GM18867 (cell line): ENCODE data around the gene CCL3.
"Not testable (repeated sequence)": the region's sequence is repeated elsewhere in the genome, so short reads cannot be mapped to it uniquely, and the experiment has no call there.

Experiments used
- ATAC-seq: cut with Tn5 transposase; IDR thresholded peaks from one replicate; pipeline ENCODE4 v1.9.1; 2021; ENCODE audit warnings: mild to moderate bottlenecking, moderate library complexity; ENCODE audit not compliant: unreplicated experiment

Gene CCL3

GRCh38 chr17:36088670-36089338 lies 1.1 kb downstream of the CCL3 start:
- ATAC-seq: no peak

GRCh38 chr17:36087897-36088572 lies 1.9 kb downstream of the CCL3 start:
- ATAC-seq: not testable (repeated sequence)

DNA sequence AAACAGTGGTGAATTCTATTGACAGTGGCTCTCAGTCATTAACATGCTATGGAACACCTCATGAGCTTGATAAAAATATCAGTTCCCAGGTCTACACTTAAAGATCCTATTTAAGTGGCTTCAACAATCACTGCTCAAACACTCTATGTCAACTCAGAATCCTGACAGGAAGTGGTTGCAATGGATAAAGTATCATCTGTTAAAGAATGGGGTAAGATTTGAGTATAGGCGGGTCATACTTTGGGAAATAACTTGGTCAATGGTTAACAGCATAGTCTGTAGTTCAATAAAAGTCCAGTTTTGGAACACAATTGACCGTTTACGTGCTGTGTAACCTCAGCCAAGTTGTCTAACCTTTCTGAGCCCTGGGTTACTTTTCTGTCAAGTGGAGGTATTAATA lies 2.5 kb downstream of the CCL3 start:
- not testable (repeated sequence) for ATAC-seq

DNA sequence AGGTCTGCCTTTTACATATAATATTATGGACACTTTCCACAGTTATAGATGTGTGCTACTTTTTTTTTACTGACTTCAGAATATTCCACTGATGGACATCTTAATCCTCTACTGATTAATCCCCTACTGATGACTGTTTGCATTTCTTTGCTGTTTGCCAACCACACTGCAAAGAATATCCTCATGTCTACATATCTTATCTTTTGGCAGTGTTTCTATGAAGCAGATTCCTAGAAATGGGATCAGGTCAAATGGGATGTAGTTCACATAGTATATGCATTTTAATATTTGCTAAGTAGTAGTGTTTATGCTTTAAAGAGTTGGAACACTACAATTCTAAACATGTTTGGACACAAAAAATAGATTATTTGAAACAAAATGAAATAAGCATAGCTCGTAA lies 3.2 kb downstream of the CCL3 start:
- ATAC-seq: no peak

DNA sequence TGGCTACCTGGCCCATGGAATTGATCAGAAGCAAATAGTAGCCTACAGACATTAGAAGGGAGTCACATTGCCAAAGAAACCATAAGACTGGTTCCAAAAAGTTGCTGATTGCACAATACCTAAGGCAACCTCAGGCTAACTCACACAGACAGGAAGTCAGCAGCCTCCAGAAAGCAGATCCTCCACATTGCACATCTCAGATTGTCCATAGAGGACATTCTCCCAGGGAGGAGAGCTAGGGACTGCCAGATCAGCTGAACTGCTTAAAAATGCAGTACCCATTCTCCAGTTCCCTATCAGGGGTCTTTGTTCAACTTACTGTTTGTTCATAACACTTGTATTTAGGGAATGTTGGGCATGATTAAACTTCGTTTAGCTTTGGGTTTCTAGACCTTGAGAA lies 4.2 kb downstream of the CCL3 start:
- ATAC-seq: no peak

DNA sequence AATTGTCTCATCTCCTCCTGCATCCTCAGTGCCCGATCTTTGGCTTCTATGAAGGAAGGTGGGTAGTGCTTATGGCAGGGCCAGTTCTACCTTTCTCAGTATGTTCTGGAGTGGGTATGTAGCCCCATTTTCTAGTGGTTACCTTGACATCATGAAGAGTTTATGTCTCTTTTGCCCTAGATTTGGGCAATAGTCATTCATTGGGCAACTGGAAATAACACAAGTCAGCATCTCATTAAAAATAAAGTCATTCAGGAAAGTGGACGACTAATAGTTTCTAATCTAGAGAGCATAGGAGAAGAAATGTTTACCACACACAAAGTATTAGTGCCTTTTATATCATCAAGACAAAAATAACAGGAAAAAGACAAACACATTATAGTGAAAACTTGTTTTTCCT lies 6.3 kb downstream of the CCL3 start:
- ATAC-seq: not testable (repeated sequence)

GRCh38 chr17:36082482-36083120 lies 7.3 kb downstream of the CCL3 start:
- ATAC-seq: peak; percentile 63

DNA sequence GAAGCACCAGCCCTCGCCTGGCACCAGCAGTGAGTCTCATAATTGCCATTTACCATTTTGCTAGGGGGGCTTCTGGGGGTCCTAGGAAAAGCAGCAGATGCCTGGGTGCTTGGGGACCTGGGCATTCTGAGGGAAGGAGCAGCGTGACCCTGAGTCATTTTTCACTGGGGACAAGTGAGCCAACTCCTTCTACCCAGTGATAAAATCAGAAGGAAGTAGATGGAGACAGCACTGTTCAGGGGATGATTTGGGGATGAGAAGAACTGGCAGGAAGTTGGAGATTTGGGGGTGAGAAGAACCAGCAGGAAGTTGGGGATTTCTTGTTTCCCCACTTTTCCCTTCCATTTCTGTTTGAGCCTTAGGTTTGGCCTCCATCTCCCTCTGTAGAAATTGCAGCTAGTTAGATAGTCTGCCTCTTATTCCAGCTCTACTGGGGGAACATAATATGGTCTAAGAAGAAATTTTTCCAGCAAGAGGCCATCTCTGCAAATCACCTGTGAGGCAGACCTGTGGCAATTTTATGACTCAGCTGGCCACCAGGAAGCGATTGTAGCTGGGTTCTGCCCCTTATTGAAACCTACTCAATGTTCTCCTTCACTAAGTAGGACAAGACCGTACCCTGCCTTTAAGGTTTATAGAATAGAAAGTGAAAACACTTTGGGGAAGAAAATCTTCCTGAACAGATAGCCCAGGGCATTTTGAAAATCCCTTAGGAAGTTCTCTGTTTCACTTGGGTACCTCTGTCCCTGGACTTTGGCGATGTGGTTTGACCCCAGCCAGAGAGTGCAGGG lies 8.1 kb downstream of the CCL3 start:
- not testable (repeated sequence) for ATAC-seq

GRCh38 chr17:36074365-36074764 lies 15.6 kb downstream of the CCL3 start:
- no peak for ATAC-seq

DNA sequence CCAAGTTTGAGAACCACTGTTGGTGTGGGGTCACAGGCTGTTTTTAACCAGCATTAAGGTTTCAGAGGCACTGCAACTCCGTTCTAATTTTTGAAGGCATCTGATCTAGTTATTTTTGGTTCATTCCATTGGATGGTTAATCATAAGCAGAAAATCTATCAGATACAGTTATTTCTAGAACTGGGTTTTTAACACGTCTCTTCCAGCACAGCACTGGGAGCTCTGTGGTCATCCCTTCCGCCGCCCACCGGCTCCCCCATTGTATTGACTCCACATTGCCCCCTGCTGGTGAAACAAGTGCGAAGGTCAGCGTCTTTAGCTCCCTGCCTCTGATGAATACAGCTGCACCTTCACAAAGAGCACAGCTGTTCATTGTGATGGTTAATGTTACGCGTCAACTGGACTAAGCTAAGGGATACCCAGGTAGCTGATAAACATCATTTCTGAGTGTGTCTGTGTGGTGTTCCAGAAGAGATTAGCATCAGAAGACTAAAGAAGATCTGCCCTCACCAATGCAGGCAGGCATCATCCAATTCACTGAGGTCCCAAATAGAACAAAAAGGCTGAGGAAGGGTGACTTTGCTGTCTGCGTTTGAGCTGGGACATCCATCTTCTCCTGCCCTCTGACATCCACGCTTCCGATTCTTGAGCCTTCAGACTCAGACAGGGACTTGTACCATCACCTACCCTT lies 17.4 kb downstream of the CCL3 start:
- peak; percentile 58 for ATAC-seq

DNA sequence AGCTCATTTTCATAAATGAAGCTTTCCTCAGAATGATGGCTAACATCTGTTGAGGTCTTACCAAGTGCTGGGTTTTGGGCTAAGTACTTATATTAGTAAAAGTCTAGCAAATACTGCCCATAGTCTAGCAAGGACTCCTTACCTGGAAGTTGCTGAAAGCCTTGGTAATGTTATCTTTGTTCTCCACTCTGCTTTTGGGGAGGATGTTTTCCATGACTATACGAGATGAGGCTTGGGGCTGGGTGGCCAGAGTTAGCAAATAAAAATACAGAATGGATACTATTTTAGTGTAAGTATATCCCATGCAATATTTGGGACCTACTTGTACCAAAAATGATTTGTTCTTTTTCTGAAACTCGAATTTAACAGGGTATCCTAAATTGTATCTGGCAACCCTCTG lies 18.2 kb downstream of the CCL3 start:
- no peak for ATAC-seq

DNA sequence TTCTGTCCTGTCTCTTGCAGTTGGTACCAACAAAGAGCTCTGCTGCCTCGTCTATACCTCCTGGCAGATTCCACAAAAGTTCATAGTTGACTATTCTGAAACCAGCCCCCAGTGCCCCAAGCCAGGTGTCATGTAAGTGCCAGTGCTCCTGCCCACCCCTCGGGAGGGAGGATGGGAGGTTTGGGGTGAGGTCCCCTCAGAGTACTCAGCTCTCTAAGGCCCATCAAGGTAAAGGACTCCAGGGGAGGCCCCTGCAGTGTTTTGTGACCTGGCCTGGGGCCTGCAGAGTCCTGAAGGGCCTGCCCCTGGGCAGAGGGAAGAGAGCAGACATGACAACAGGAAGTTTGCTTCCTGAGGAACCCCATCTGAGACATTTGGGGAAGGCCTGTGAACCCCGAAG lies 19.5 kb downstream of the CCL3 start:
- ATAC-seq: no peak

GRCh38 chr17:36069136-36069535 lies 20.8 kb downstream of the CCL3 start:
- ATAC-seq: no peak

DNA sequence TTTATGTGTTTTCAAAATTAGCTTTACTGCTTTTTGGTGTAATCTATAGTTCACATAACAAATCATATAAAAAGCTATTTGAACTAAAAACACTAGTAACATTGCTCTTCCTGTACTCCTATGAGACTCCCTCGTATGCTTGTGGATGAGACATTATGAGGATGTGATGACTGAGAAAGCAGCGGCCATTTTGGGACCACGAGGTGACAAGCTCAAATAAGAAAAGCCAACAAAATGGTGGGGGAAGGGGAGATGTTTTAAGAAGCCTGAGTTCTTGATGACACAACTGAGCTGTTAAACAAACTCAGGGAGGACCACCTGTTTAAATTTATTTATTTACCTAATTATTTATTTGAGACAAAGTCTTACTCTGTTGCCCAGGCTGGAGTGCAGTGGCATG lies 21.4 kb downstream of the CCL3 start:
- no peak for ATAC-seq

DNA sequence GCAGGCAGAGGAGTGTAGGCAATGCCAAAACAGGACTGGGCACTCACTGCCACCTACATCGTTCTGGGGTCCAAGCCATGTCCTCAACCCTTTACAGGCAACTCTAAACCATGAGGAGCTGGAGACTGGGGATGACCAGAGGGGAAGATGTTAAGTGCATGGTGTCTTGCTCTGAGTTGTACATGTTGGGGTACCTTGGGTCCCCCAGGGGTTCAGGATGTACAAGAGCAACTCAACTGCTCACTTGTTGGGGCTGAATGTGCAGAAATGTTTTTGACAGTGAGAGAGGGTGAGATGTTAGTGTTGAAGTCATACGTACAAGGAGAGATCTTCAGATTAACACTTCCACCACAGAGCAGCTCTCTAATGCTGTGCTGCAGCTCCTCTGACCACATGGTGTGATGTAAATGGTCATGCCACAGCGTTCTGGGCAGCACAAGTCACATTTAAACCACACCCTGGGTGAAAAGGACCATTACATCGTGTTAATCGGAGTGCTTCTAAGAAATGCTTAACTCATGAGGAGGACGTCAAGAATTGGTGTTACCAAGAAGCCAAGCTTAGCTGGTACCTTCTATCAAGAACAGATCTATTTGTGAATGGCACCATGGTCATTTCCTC lies 23.5 kb downstream of the CCL3 start:
- ATAC-seq: no peak

DNA sequence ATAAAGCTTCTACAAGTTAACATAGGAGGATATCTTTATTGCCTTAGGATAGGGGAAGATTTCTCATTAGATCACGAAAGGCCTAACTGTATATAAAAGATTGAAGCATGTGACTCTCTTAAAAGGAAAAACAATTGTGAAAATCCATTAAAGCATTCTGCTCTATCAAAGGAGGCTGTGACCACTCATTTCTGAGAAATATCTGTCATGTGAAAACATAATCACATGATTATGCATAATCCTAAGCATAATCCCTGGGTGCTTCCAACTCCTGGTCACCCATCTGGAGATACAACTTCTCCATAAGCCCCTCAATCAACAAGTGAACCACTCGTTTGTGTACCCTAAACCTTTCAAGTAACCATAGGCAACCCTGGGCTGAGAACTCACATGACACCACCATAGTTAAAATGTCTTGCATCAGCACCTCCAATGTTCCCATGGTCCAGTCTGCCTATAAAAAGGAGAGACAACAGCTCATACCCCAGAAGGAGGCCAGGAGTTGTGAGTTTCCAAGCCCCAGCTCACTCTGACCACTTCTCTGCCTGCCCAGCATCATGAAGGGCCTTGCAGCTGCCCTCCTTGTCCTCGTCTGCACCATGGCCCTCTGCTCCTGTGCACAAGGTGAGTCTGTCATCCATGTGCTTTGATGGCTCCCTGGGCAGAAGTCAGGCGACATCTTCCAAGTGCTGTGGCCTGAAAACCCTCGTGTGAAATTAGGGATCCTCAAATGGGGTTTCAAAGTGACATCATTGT lies 26.0 kb downstream of the CCL3 start, which contains the start of gene CCL18:
TSS of gene CCL18 (plus strand) at position 487 of the 756 bp plus-strand sequence. CDS start at position 558, 71 bp downstream.
- no peak for ATAC-seq

GRCh38 chr17:36060816-36061215 lies 29.1 kb downstream of the CCL3 start:
- no peak for ATAC-seq

DNA sequence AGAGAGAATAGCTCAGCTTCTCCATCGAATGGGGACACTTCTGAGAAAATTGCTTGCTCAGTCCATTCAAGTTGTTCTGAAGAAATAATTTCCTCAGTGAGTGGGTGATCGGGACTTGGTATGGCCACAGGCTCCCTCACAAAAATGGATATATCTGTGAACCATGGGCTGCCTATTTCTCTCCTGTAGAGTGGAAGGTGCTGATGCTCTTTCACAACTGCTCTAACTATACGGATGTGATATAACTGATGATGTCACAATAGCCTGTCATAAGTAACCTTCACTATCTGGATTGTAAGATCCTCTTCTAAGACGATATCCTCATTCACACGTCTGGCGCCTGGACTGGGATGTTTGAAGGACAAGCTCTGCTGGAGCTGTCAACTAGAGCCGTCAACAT lies 30.5 kb downstream of the CCL3 start:
- no peak for ATAC-seq

GRCh38 chr17:36057911-36058310 lies 32.0 kb downstream of the CCL3 start:
- ATAC-seq: no peak
